ENCODE data around the gene CCND2. TPM values are rescaled to one million over a fixed set of nuclear protein-coding genes. Genes with fewer than 3 reads are reported as not detected.

CCND2 gene
- total and polyA plus RNA-seq, 12 donors = 28.4 to 428 (median 239) TPM

- intact Hi-C loops (cut with DNase I) = loop anchor here in 1 of 2 donors (10.0 kb wide), 1 partner anchor 396 kb away; no protein-coding TSS in a partner anchor
- Histone ChIP-seq H3K27ac (peak overlapping the region; percentile 66 to 95 (median 84)), H3K4me1 (replicated peaks in 1 of 2) (peaks cover 60 to 62% of the 10 kb centered on the region in 2 donors), H3K27me3 (no peaks in the 10 kb centered on the region), H3K36me3 (replicated peaks in 1 of 2) (peaks cover 0 to 87% of the 10 kb centered on the region in 2 donors), H3K4me3 (peak overlapping the region in 1 of 4 donors; percentile 13), H3K9me3 (replicated peaks in 1 of 3) (no peaks in the 10 kb centered on the region)
- whole genome bisulfite sequencing, 4 donors = 61 to 74% (median 64%) methylated on average over 13 to 16 of the region's 16 CpGs
- peak; percentile 34 to 74 (median 70) for DNase-seq
- TF ChIP-seq CTCF (IDR thresholded peaks at IDR 0.05) (no peak), POLR2A (IDR thresholded peaks at IDR 0.05) (peak; percentile 29 to 42)
These were observed 7.7 kb downstream of the CCND2 start for GRCh38 chr12:4281173-4281654.

- peak in 1 of 7 donors; percentile 15 for DNase-seq
- TF ChIP-seq CTCF (IDR thresholded peaks at IDR 0.05) (no peak), POLR2A (IDR thresholded peaks at IDR 0.05) (no peak)
- 76 to 88% (median 84%) methylated on average over 13 to 16 of the region's 16 CpGs for WGBS, 4 donors
- H3K9me3 ChIP-seq (replicated peaks in 1 of 3) = no peaks in the 10 kb centered on the region
- H3K27ac ChIP-seq = peak overlapping the region in 3 of 5 donors; percentile 84 to 95 (median 92)
- H3K4me1 ChIP-seq (replicated peaks in 1 of 2) = peaks cover 62 to 64% of the 10 kb centered on the region in 2 donors
- H3K4me3 ChIP-seq = no peak overlapping the region
- peaks cover 0 to 88% of the 10 kb centered on the region in 2 donors for H3K36me3 ChIP-seq (replicated peaks in 1 of 2)
- H3K27me3 ChIP-seq = no peaks in the 10 kb centered on the region
- intact Hi-C loops (cut with DNase I) = loop anchor here in 1 of 2 donors (10.0 kb wide), 1 partner anchor 397 kb away; no protein-coding TSS in a partner anchor
These were observed 8.7 kb downstream of the CCND2 start for GRCh38 chr12:4282103-4282891.

- Histone ChIP-seq H3K27me3 (no peaks in the 10 kb centered on the region), H3K36me3 (replicated peaks in 1 of 2) (peaks cover 0 to 86% of the 10 kb centered on the region in 2 donors), H3K27ac (peak overlapping the region in 1 of 5 donors; percentile 84), H3K9me3 (replicated peaks in 1 of 3) (no peaks in the 10 kb centered on the region), H3K4me1 (replicated peaks in 1 of 2) (peaks cover 61 to 64% of the 10 kb centered on the region in 2 donors), H3K4me3 (no peak overlapping the region)
- TF ChIP-seq CTCF (IDR thresholded peaks at IDR 0.05) (no peak), POLR2A (IDR thresholded peaks at IDR 0.05) (no peak)
- WGBS, 4 donors = 70 to 77% (median 74%) methylated on average over 10 to 12 of the region's 12 CpGs
- no peak for DNase-seq
- intact Hi-C loops (cut with DNase I) = loop anchor here in 1 of 2 donors (10.0 kb wide), 1 partner anchor 398 kb away; no protein-coding TSS in a partner anchor
These were observed 9.4 kb downstream of the CCND2 start for GRCh38 chr12:4282892-4283511.
